ENCODE data around the gene DLG2.

DNA sequence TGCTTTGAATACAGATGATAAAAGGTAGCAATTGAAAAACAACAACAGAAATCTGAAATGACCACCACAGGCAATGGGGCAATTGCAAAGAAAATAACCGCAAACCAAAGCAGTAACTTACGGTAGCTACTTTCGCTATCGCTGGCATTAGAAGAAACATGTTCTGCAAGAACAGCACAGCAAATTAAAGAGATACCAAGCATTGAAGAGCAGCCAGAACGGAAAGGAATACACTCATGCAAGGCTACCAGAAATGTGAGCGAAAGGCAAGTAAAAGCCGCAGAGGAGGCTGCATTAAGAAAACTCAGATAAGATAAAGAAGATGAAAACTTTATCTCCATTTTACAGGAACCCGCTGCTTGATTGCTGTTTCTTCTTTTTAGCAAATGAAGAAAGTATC, 2146.9 kb downstream of the DLG2 start:
- TF ChIP-seq, protein P1, sequence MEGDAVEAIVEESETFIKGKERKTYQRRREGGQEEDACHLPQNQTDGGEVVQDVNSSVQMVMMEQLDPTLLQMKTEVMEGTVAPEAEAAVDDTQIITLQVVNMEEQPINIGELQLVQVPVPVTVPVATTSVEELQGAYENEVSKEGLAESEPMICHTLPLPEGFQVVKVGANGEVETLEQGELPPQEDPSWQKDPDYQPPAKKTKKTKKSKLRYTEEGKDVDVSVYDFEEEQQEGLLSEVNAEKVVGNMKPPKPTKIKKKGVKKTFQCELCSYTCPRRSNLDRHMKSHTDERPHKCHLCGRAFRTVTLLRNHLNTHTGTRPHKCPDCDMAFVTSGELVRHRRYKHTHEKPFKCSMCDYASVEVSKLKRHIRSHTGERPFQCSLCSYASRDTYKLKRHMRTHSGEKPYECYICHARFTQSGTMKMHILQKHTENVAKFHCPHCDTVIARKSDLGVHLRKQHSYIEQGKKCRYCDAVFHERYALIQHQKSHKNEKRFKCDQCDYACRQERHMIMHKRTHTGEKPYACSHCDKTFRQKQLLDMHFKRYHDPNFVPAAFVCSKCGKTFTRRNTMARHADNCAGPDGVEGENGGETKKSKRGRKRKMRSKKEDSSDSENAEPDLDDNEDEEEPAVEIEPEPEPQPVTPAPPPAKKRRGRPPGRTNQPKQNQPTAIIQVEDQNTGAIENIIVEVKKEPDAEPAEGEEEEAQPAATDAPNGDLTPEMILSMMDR (IDR thresholded peaks at IDR 0.05), result no peak
- TF ChIP-seq POLR2A (IDR thresholded peaks at IDR 0.05), result no peak

Data from uterus (tissue), 2 donors.